ENCODE data around the gene NDFIP1. TPM values are rescaled to one million over a fixed set of nuclear protein-coding genes. Genes with fewer than 3 reads are reported as not detected.

Gene NDFIP1
- total RNA-seq, 1 experiment from 2014 or later: 50.8 TPM

GRCh38 chr5:142078706-142079105, 29.9 kb upstream of the NDFIP1 start:
- H3K36me3 Mint-ChIP-seq (ENCODE audit: insufficient read depth, unreplicated experiment): no peaks in the 10 kb centered on the region
- H3K4me3 Mint-ChIP-seq (ENCODE audit: unreplicated experiment): no peak overlapping the region
- no TSS peak for BruUV-seq (replicated peaks)
- no peaks in the 10 kb centered on the region for H3K9me3 Mint-ChIP-seq (ENCODE audit: unreplicated experiment)
- H3K27ac Mint-ChIP-seq (ENCODE audit: low read depth, unreplicated experiment): no peak overlapping the region
- no peaks in the 10 kb centered on the region for H3K4me1 Mint-ChIP-seq (ENCODE audit: insufficient read depth, unreplicated experiment)
- intact Hi-C loops (cut with micrococcal nuclease): no loop called here
- TF ChIP-seq CTCF (IDR thresholded peaks at IDR 0.05; ENCODE audit: unreplicated experiment): no peak
- DNase-seq (ENCODE audit: unreplicated experiment): no peak
- POLR2A ChIA-PET: interaction anchor here (0.7 to 1.1 kb wide), 2 partner anchors 21 to 90 kb away, joined by 3 read pairs; no protein-coding TSS in a partner anchor
- CTCF ChIA-PET: interaction anchor here (1.2 kb wide), 1 partner anchor 8 kb away, joined by 3 read pairs; no protein-coding TSS in a partner anchor
- peaks cover 16% of the 10 kb centered on the region for H3K27me3 Mint-ChIP-seq (ENCODE audit: insufficient read depth, unreplicated experiment)

- BruUV-seq (replicated peaks): no TSS peak
- no peak for TF ChIP-seq CTCF (IDR thresholded peaks at IDR 0.05; ENCODE audit: unreplicated experiment)
- H3K27ac Mint-ChIP-seq (ENCODE audit: low read depth, unreplicated experiment): no peak overlapping the region
- intact Hi-C loops (cut with micrococcal nuclease): no loop called here
- ChIA-PET POLR2A (interaction anchor here (0.7 to 1.1 kb wide), 2 partner anchors 21 to 91 kb away, joined by 3 read pairs; no protein-coding TSS in a partner anchor), CTCF (interaction anchor here (0.6 to 1.2 kb wide), 2 partner anchors 8 to 32 kb away, joined by 3 to 4 read pairs; no protein-coding TSS in a partner anchor)
- no peaks in the 10 kb centered on the region for H3K4me1 Mint-ChIP-seq (ENCODE audit: insufficient read depth, unreplicated experiment)
- DNase-seq (ENCODE audit: unreplicated experiment): no peak
- H3K36me3 Mint-ChIP-seq (ENCODE audit: insufficient read depth, unreplicated experiment): no peaks in the 10 kb centered on the region
- no peaks in the 10 kb centered on the region for H3K9me3 Mint-ChIP-seq (ENCODE audit: unreplicated experiment)
- peaks cover 18% of the 10 kb centered on the region for H3K27me3 Mint-ChIP-seq (ENCODE audit: insufficient read depth, unreplicated experiment)
- H3K4me3 Mint-ChIP-seq (ENCODE audit: unreplicated experiment): no peak overlapping the region
Measured at GRCh38 chr5:142079306-142079721, 29.3 kb upstream of the NDFIP1 start.

- no peaks in the 10 kb centered on the region for H3K9me3 Mint-ChIP-seq (ENCODE audit: unreplicated experiment)
- TF ChIP-seq CTCF (IDR thresholded peaks at IDR 0.05; ENCODE audit: unreplicated experiment): no peak
- no peak for DNase-seq (ENCODE audit: unreplicated experiment)
- no peaks in the 10 kb centered on the region for H3K36me3 Mint-ChIP-seq (ENCODE audit: insufficient read depth, unreplicated experiment)
- intact Hi-C loops (cut with micrococcal nuclease): no loop called here
- no peaks in the 10 kb centered on the region for H3K4me1 Mint-ChIP-seq (ENCODE audit: insufficient read depth, unreplicated experiment)
- ChIA-PET CTCF (no interaction called here), POLR2A (no interaction called here)
- no peak overlapping the region for H3K4me3 Mint-ChIP-seq (ENCODE audit: unreplicated experiment)
- no TSS peak for BruUV-seq (replicated peaks)
- H3K27me3 Mint-ChIP-seq (ENCODE audit: insufficient read depth, unreplicated experiment): peaks cover 27% of the 10 kb centered on the region
- no peak overlapping the region for H3K27ac Mint-ChIP-seq (ENCODE audit: low read depth, unreplicated experiment)
Measured at GRCh38 chr5:142080248-142080647, 28.3 kb upstream of the NDFIP1 start.

DNA sequence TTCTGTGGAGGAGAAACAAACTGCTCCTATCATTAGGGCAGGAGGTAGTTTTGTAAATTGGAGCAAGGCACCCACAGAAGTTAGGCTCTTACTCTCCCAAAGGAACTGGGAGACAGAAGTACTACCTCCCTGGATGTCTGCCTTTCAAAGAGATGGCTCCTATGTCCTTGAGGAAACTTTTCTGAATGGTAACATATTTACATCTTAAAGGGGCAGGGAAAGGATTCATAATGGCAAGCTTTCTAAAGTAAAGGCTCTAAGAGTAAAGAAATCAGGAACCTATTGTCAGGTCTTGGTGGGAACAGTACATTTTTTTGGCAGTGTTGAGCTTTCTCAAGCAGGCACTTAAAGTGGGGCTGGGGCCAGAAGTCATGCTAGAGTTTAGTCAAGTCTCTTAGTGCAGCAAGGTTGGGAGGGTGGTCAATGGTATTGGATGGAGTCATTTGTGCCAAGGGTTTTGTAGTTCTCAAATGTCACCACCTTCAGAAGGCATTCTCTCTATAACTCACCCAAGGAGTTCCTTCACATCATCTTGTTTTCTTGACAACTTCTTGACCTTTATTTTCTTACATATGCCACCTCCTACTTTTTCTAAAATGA, 26.3 kb upstream of the NDFIP1 start:
- ChIA-PET CTCF (no interaction called here), POLR2A (no interaction called here)
- H3K36me3 Mint-ChIP-seq (ENCODE audit: insufficient read depth, unreplicated experiment): no peaks in the 10 kb centered on the region
- no TSS peak for BruUV-seq (replicated peaks)
- H3K4me1 Mint-ChIP-seq (ENCODE audit: insufficient read depth, unreplicated experiment): no peaks in the 10 kb centered on the region
- no peak overlapping the region for H3K27ac Mint-ChIP-seq (ENCODE audit: low read depth, unreplicated experiment)
- no peak overlapping the region for H3K4me3 Mint-ChIP-seq (ENCODE audit: unreplicated experiment)
- intact Hi-C loops (cut with micrococcal nuclease): no loop called here
- no peak for DNase-seq (ENCODE audit: unreplicated experiment)
- TF ChIP-seq CTCF (IDR thresholded peaks at IDR 0.05; ENCODE audit: unreplicated experiment): no peak
- peaks cover 34% of the 10 kb centered on the region for H3K27me3 Mint-ChIP-seq (ENCODE audit: insufficient read depth, unreplicated experiment)
- H3K9me3 Mint-ChIP-seq (ENCODE audit: unreplicated experiment): no peaks in the 10 kb centered on the region
